ENCODE data around the gene DNAH7. TPM values are rescaled to one million over a fixed set of nuclear protein-coding genes. Genes with fewer than 3 reads are reported as not detected.

The DNAH7 gene
- total RNA-seq, 1 donor from 2014 or later, result 9.2 TPM

Other genes starting within 250 kb of the DNAH7 start
- 54.0 TPM for gene STK17B, start 102.7 kb upstream of the DNAH7 start, total RNA-seq